Stimulated activated CD8-positive, alpha-beta memory T cell treated with anti-CD3 and anti-CD28 coated beads, Interleukin-7, amount 100 ng/mL, for 4 hours (primary cell): Measurements from ENCODE around the gene APEX1.

Experiments used
- DNase-seq, 2 donors: peaks; one replicate each; pipeline ENCODE4 v3.0.0-alpha.2; 2020; ENCODE audit warnings: low read depth in 2 of 2

APEX1 gene

DNA sequence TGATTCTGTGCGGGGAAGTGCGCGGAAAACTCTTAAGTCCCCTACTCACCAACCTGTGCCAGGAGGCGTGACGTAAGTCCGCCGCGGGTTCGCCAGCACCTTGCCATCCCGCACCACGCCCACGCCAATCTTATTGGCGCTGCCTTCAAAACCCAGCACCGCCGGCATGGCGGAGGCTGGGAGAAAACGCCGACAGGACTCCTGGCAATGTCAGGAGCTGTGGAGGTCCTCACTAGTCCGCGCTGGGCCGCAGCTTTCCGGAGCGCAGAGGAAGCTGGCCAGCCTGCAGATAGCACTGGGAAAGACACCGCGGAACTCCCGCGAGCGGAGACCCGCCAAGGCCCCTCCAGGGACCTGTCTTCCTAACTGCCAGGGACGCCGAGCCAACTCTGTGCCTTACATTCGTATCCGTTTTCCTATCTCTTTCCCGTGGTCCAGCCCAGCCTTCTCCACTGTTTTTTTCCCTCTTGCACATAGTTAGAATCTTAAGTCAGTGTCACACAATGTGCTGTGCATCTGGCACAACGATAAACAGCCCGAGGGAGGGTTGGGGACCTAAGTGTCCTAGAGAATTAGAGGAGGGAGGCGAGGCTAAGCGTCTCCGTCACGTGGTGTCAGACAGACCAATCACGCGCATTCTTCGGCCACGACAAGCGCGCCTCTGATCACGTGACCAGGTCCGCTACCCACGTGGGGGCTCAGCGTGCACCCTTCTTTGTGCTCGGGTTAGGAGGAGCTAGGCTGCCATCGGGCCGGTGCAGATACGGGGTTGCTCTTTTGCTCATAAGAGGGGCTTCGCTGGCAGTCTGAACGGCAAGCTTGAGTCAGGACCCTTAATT, at the start of gene APEX1, which contains the start of gene OSGEP:
Gene APEX1 (plus strand): TSS at position 711 of the 839 bp plus-strand sequence. CDS start 420 bp downstream, outside the sequence.
Gene OSGEP (minus strand): TSS at position 297 of the 839 bp plus-strand sequence. CDS start 129 bp downstream, at position 168.
- DNase-seq, result peak; percentile 96 to 97

- no peak for DNase-seq
Observed at GRCh38 chr14:20409226-20409625, 45.8 kb upstream of the APEX1 start.

DNA sequence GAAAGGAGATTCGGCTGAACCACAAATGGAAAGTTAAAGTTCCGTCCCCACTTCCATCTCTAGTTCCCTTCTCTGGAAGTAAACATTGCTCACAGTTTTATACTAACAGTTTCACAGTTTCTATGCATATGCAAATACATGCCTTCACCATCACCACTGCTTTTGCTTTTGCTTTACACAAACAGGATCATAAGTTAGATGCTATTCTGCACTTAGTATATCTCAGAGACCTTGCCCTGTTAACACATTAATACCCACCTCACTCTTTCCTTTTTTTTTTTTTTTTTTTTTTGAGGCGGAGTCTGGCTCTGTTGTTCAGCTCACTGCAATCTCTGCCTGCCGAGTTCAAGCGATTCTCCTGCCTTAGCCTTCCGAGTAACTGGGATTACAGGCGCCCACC, 42.6 kb upstream of the APEX1 start:
- no peak for DNase-seq

- DNase-seq, result peak; percentile 31 to 66
Observed at GRCh38 chr14:20412876-20413743, 41.9 kb upstream of the APEX1 start, which contains the start of gene TEP1. TEP1 (minus strand) TSS chr14:20413501; CDS start chr14:20408439, 5,062 bp downstream.

GRCh38 chr14:20413744-20414082, 41.3 kb upstream of the APEX1 start:
- no peak for DNase-seq

- no peak for DNase-seq
Observed at GRCh38 chr14:20415782-20416206, 39.2 kb upstream of the APEX1 start.

DNA sequence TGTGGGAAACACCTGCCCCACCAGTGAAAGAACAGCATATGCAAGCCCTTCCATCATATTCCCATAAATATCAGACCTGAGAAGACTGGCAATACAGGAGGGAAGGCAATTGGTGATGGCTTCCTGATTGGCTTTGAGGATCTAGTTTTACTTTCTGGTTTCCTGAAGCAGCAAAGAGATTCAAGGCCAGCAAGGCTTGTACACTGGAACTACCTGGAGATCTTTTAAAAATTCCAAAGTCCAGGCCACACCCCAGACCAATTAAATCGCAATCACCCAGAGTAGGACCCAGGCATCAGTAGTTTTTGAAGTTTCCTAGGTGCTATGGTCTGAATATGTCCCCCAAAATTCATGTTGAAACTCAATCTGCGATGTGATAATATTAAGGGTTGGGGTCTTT, 38.8 kb upstream of the APEX1 start:
- no peak for DNase-seq

- DNase-seq, result no peak
Observed at GRCh38 chr14:20417250-20418186, 37.5 kb upstream of the APEX1 start.

GRCh38 chr14:20418501-20418909, 36.5 kb upstream of the APEX1 start:
- DNase-seq, result no peak

DNA sequence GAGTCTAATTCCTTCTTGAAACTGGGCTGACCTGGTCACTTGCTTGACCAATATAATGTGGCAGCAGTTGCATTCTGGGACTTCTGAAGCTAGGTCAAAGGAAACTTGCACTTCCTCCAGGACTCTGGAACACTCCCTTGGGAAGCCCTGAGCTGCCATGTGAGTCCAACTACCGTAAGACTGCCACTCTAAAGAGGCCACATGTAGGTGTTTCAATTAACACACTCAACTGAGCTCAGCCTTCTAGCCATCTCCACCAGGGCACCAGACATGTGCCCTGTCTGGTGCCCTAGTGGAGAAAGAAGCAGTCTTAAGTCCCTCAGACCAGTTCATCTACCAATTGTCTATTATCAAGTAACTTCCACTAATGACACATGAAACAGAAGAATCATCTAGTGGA, 35.6 kb upstream of the APEX1 start:
- no peak for DNase-seq

- DNase-seq, result no peak
Observed at GRCh38 chr14:20421267-20421666, 33.8 kb upstream of the APEX1 start.

DNA sequence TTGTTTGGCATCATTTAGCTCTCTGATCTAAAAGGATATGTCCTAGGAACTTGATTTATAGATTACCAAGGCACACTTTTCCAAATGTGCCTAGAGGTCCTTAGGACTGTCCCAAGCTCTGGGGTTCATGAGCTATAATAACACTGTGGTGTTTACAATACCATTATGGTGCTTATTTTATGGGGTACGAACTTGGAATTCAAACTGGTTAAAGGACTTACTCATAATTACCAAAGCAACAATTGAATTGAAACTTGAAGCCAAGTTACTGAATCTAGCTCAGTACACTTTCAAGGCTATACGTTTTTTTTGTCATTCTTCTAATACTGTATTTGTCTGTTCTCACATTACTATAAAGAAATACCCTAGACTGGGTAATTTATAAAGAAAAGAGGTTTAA, 32.1 kb upstream of the APEX1 start:
- no peak for DNase-seq

DNA sequence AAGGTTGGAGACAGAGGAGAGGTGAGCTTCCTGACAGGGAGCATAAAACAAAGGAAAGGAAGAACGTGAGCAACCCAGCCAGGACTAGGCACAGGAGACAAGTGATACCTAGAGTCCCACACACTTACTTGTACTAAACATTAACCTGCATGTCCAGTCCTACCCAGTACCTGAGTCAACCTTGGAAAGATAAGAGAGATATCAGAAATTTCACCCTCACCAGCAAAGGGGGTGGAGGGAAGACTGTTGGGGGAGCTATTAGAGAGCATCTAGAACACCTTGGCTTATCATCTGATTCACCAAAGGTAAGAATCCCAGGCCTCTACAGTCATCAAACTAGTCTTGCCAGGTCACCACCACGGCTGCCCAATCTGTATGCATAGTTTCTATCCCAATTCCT, 30.2 kb upstream of the APEX1 start:
- DNase-seq, result no peak

GRCh38 chr14:20427231-20428009, 27.6 kb upstream of the APEX1 start:
- no peak for DNase-seq

DNA sequence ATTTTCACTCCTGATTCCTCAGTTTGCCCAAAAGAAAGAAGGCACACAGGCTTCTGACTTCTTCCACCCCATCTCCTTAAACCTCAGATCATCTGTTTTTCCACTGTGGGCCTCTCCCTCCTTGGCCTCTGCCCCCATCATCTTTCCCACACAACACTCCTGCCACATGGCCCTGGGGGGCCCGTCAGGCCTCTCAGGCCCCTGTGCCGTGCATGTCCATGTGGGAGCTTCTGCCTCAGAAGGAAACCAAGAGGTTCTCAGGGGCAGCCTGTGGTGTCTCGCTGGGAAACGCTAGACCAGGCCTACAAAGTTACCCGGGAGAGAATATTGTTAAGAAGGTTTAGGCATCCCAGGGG, 27.0 kb upstream of the APEX1 start:
- no peak for DNase-seq

DNA sequence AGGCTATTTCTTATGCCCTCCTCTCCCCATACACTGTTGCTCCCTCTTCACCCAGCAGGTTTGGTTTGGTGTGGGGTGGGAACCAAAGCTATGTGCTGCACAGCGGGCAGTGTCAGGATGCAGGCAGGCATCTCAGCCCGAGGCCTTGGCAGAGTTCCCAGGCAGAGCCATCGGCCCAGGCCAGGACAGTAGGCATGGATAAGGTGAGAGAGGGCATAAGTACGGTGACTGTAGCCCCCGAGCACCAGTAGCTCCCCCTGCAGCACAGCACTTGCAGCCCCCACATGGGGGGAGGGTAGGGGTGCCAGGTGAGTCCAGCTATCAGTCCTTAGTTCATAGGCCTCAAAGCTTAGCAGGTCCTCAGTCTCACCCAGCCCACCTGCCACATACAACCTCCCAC, 26.2 kb upstream of the APEX1 start:
- DNase-seq, result no peak

DNA sequence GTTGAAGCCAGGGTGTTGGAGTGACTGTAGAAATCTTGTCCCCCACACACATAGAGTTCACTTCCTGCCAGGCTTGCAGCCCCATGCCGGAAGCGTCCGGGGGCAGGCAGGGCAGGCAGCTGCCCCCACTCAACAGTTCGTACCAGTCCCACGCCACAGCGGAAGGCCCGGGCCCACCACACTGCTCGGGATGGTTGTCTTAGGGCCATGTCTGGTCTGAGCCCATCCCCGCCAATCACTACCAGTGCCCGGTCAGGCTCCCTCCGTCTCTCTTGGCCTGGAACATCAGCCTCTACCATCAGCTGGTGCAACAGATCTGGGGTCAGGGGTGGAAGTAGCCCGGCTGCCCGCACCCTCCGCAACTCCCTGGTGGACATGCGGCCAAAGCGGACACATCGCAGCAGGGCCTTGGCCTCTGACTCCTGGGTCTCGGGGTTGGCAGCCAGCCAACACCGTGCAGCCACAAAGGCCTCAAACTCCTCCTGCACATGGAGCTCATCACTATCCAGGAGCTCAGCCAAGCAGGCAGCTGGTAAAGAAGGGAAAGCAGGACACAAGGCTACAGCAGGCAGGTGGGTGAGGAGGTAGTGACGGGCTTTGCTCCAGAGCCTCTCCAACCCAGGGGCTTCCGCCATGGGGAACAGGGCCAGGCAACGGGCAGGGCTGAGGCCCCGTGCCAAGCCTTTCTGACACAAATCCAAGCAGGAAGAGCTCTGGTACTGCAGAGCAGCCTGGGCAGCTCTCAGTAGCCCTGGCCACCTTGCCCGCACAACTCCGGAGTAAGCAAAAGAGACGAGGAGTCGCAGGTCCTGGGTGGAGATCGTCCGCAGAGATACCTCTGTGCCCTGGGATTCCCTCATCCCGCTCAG, 25.0 kb upstream of the APEX1 start:
- no peak for DNase-seq

DNA sequence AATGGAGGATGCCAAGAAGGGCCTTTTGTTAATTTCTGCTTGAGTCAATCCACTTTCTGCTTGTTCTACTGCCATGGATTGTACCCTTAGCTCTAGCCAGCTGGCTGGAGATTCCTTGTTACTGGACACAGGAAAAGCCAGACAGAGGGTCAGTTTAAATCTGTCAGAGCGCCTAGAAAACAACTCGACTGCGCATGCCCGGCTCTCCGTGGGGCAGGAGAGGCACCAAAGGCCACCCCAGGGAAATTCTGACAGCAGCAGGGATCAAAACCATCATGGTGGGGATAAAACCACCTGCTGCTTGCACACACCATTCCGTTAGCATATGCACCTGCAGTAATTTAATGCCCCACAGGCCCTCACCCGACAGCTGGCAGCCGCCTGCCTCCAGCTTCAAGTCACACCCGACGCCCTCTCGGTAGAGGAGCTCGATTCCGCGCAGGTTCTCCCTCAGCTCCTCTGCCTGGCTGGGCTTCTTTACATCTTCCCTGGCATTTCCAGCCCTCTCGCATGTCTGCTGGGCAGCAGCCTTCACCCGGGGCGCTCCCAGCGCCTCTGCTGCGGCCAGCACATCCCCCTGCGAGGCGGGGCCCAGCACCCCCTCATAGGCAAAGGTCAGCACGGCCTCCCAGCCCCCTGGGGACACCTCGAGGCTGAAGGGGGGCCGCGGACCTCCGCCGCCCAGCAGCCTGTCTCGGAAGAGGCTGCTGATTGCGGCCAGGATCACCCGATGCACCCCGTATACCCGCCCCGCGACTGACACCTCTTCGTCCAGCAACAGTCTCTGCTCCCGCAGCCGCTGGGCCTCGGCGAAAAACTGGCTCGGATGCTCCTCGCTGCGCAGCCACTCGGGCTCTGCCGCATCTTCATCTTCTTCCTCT, 20.1 kb upstream of the APEX1 start:
- DNase-seq, result no peak
